HG03558 (cell line): Measurements from ENCODE around the gene GPR176.
"Not testable (repeated sequence)": the region's sequence is repeated elsewhere in the genome, so short reads cannot be mapped to it uniquely, and the experiment has no call there.

Experiments used
- ATAC-seq: cut with Tn5 transposase; IDR thresholded peaks from one replicate; pipeline ENCODE4 v1.9.1; 2021; ENCODE audit warnings: moderate number of reproducible peaks; ENCODE audit not compliant: unreplicated experiment; ENCODE audit errors: extremely low read depth

Gene GPR176

GRCh38 chr15:39823634-39824033, 96.4 kb downstream of the GPR176 start:
- no peak for ATAC-seq

GRCh38 chr15:39820050-39820602, 99.9 kb downstream of the GPR176 start:
- ATAC-seq, result no peak

- ATAC-seq, result no peak
Observed at GRCh38 chr15:39819533-39819932, 100.5 kb downstream of the GPR176 start.

- ATAC-seq, result no peak
Observed at GRCh38 chr15:39817892-39818291, 102.2 kb downstream of the GPR176 start.

GRCh38 chr15:39814489-39814888, 105.6 kb downstream of the GPR176 start:
- no peak for ATAC-seq

GRCh38 chr15:39812651-39813050, 107.4 kb downstream of the GPR176 start:
- ATAC-seq, result not testable (repeated sequence)

- no peak for ATAC-seq
Observed at GRCh38 chr15:39808909-39809308, 111.2 kb downstream of the GPR176 start.

GRCh38 chr15:39807791-39808190, 112.3 kb downstream of the GPR176 start:
- ATAC-seq, result no peak

- no peak for ATAC-seq
Observed at GRCh38 chr15:39804026-39804425, 116.0 kb downstream of the GPR176 start.

- no peak for ATAC-seq
Observed at GRCh38 chr15:39803016-39803415, 117.0 kb downstream of the GPR176 start.

GRCh38 chr15:39801641-39802309, 118.3 kb downstream of the GPR176 start:
- no peak for ATAC-seq

GRCh38 chr15:39799552-39800011, 120.5 kb downstream of the GPR176 start:
- ATAC-seq, result no peak

- no peak for ATAC-seq
Observed at GRCh38 chr15:39798382-39798781, 121.7 kb downstream of the GPR176 start.

- no peak for ATAC-seq
Observed at GRCh38 chr15:39797407-39797806, 122.7 kb downstream of the GPR176 start.

- ATAC-seq, result no peak
Observed at GRCh38 chr15:39796601-39797000, 123.5 kb downstream of the GPR176 start.

GRCh38 chr15:39795486-39795885, 124.6 kb downstream of the GPR176 start:
- ATAC-seq, result no peak

GRCh38 chr15:39794954-39795353, 125.1 kb downstream of the GPR176 start:
- no peak for ATAC-seq

- ATAC-seq, result no peak
Observed at GRCh38 chr15:39793923-39794322, 126.1 kb downstream of the GPR176 start.

- ATAC-seq, result no peak
Observed at GRCh38 chr15:39792844-39793335, 127.2 kb downstream of the GPR176 start.

- no peak for ATAC-seq
Observed at GRCh38 chr15:39792025-39792843, 127.8 kb downstream of the GPR176 start.

GRCh38 chr15:39789736-39790135, 130.3 kb downstream of the GPR176 start:
- no peak for ATAC-seq
